ENCODE data around the gene OGFOD2. TPM values are rescaled to one million over a fixed set of nuclear protein-coding genes. Genes with fewer than 3 reads are reported as not detected.

OGFOD2 gene
- total RNA-seq, 1 experiment from 2014 or later, result 21.6 TPM

GRCh38 chr12:122963941-122964265, 11.1 kb upstream of the OGFOD2 start:
- Histone ChIP-seq H3K4me1 (peaks cover 8% of the 10 kb centered on the region; the same call in 1 of the 2 replicates), H3K9me3 (no peaks in the 10 kb centered on the region), H3K27me3 (replicated peaks; ENCODE audit: control insufficient read depth, insufficient read depth, low read length) (no peaks in the 10 kb centered on the region), H3K36me3 (ENCODE audit: control insufficient read depth, insufficient read depth, low read length) (no peaks in the 10 kb centered on the region), H3K4me3 (ENCODE audit: low read depth, low read length) (no peak overlapping the region)
- Mint-ChIP-seq H3K36me3 (ENCODE audit: insufficient read depth, unreplicated experiment) (peaks cover 5% of the 10 kb centered on the region), H3K27ac (ENCODE audit: unreplicated experiment) (no peak overlapping the region), H3K27me3 (ENCODE audit: insufficient read depth, unreplicated experiment) (no peaks in the 10 kb centered on the region), H3K4me3 (ENCODE audit: unreplicated experiment) (no peak overlapping the region), H3K9me3 (ENCODE audit: unreplicated experiment) (no peaks in the 10 kb centered on the region), H3K4me1 (ENCODE audit: low read depth, unreplicated experiment) (peaks cover 5% of the 10 kb centered on the region)
- ChIA-PET POLR2A (no interaction called here), CTCF (no interaction called here)
- TF ChIP-seq, protein P1, sequence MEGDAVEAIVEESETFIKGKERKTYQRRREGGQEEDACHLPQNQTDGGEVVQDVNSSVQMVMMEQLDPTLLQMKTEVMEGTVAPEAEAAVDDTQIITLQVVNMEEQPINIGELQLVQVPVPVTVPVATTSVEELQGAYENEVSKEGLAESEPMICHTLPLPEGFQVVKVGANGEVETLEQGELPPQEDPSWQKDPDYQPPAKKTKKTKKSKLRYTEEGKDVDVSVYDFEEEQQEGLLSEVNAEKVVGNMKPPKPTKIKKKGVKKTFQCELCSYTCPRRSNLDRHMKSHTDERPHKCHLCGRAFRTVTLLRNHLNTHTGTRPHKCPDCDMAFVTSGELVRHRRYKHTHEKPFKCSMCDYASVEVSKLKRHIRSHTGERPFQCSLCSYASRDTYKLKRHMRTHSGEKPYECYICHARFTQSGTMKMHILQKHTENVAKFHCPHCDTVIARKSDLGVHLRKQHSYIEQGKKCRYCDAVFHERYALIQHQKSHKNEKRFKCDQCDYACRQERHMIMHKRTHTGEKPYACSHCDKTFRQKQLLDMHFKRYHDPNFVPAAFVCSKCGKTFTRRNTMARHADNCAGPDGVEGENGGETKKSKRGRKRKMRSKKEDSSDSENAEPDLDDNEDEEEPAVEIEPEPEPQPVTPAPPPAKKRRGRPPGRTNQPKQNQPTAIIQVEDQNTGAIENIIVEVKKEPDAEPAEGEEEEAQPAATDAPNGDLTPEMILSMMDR (IDR thresholded peaks at IDR 0.05; ENCODE audit: insufficient read depth in 1 of 2, low read depth in 1 of 2, low read length in 1 of 2, severe bottlenecking in 1 of 2, unreplicated experiment in 1 of 2), result no peak
- no peak for DNase-seq
- intact Hi-C loops (cut with micrococcal nuclease; ENCODE audit: unreplicated experiment), result no loop called here
- no TSS peak for BruUV-seq (replicated peaks)

DNA sequence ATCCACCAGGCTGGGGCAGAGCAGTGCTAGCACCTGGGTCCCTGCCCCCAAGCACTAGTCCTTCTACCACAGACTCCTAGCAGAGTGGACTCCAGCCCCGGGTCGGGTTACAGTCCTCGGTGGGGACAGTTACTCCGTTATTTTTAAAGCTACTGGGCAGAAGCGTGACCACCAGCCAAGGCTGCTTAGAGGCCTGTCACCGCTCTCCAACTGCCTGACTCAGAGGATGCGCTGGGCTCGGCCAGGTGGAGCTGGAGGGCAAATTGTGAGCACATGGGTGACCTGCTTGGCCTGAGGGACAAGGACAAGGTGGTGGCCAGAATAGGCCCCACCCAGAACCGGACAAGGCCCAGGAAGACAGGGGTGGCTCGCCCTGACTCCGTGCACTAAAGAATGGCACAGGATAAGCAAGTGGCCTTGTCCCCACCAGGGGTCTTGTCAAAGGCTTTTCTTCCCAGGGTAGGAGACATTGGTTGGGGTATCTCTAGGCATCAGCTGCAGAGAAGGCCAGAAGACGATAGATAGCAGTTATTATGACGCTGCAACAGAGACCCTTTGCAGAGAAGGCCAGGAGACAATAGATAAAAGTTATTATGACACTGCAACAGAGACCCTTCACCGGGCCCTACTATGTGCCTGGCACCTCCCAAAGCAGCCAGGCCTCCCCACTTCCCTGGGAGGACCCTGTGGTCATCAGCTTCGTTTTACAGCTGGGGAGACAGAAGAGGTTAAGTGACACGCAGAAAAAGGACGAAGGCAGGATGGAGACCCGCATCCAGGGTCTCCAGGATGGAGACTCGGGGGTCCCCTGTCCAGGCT, 10.4 kb upstream of the OGFOD2 start:
- H3K27me3 ChIP-seq (replicated peaks; ENCODE audit: control insufficient read depth, insufficient read depth, low read length), result no peaks in the 10 kb centered on the region
- Mint-ChIP-seq H3K27me3 (ENCODE audit: insufficient read depth, unreplicated experiment) (no peaks in the 10 kb centered on the region), H3K4me1 (ENCODE audit: low read depth, unreplicated experiment) (peaks cover 5% of the 10 kb centered on the region), H3K4me3 (ENCODE audit: unreplicated experiment) (peak overlapping the region; percentile 68), H3K9me3 (ENCODE audit: unreplicated experiment) (no peaks in the 10 kb centered on the region), H3K27ac (ENCODE audit: unreplicated experiment) (no peak overlapping the region), H3K36me3 (ENCODE audit: insufficient read depth, unreplicated experiment) (peaks cover 5% of the 10 kb centered on the region)
- ChIA-PET CTCF (interaction anchor here (0.6 kb wide), 1 partner anchor 754 kb away, joined by 5 read pairs; no protein-coding TSS in a partner anchor), POLR2A (no interaction called here)
- no peaks in the 10 kb centered on the region for H3K9me3 ChIP-seq
- H3K4me1 ChIP-seq, result peaks cover 8% of the 10 kb centered on the region; the same call in 1 of the 2 replicates
- no peak overlapping the region for H3K4me3 ChIP-seq (ENCODE audit: low read depth, low read length)
- no peak for DNase-seq
- intact Hi-C loops (cut with micrococcal nuclease; ENCODE audit: unreplicated experiment), result no loop called here
- TF ChIP-seq, protein P1 (IDR thresholded peaks at IDR 0.05; ENCODE audit: insufficient read depth in 1 of 2, low read depth in 1 of 2, low read length in 1 of 2, severe bottlenecking in 1 of 2, unreplicated experiment in 1 of 2), result no peak
- no peaks in the 10 kb centered on the region for H3K36me3 ChIP-seq (ENCODE audit: control insufficient read depth, insufficient read depth, low read length)
- BruUV-seq (replicated peaks), result no TSS peak

GRCh38 chr12:122965321-122965751, 9.7 kb upstream of the OGFOD2 start:
- H3K9me3 ChIP-seq, result no peaks in the 10 kb centered on the region
- ChIA-PET POLR2A (no interaction called here), CTCF (interaction anchor here (0.6 kb wide), 1 partner anchor 753 kb away, joined by 5 read pairs; no protein-coding TSS in a partner anchor)
- Mint-ChIP-seq H3K9me3 (ENCODE audit: unreplicated experiment) (no peaks in the 10 kb centered on the region), H3K27me3 (ENCODE audit: insufficient read depth, unreplicated experiment) (no peaks in the 10 kb centered on the region), H3K36me3 (ENCODE audit: insufficient read depth, unreplicated experiment) (peaks cover 5% of the 10 kb centered on the region), H3K27ac (ENCODE audit: unreplicated experiment) (no peak overlapping the region), H3K4me1 (ENCODE audit: low read depth, unreplicated experiment) (peaks cover 5% of the 10 kb centered on the region), H3K4me3 (ENCODE audit: unreplicated experiment) (peak overlapping the region; percentile 68)
- no TSS peak for BruUV-seq (replicated peaks)
- intact Hi-C loops (cut with micrococcal nuclease; ENCODE audit: unreplicated experiment), result no loop called here
- TF ChIP-seq, protein P1 (IDR thresholded peaks at IDR 0.05; ENCODE audit: insufficient read depth in 1 of 2, low read depth in 1 of 2, low read length in 1 of 2, severe bottlenecking in 1 of 2, unreplicated experiment in 1 of 2), result no peak
- peak overlapping the region; percentile 53 for H3K4me3 ChIP-seq (ENCODE audit: low read depth, low read length)
- no peaks in the 10 kb centered on the region for H3K27me3 ChIP-seq (replicated peaks; ENCODE audit: control insufficient read depth, insufficient read depth, low read length)
- no peaks in the 10 kb centered on the region for H3K36me3 ChIP-seq (ENCODE audit: control insufficient read depth, insufficient read depth, low read length)
- peaks cover 8% of the 10 kb centered on the region; the same call in 1 of the 2 replicates for H3K4me1 ChIP-seq
- no peak for DNase-seq

Measured in Caco-2 (cell line).